Measurements from ENCODE around the gene USP37. TPM values are rescaled to one million over a fixed set of nuclear protein-coding genes. Genes with fewer than 3 reads are reported as not detected.

Gene USP37
- 13.4 and 18.9 TPM in 2 replicates for total RNA-seq

DNA sequence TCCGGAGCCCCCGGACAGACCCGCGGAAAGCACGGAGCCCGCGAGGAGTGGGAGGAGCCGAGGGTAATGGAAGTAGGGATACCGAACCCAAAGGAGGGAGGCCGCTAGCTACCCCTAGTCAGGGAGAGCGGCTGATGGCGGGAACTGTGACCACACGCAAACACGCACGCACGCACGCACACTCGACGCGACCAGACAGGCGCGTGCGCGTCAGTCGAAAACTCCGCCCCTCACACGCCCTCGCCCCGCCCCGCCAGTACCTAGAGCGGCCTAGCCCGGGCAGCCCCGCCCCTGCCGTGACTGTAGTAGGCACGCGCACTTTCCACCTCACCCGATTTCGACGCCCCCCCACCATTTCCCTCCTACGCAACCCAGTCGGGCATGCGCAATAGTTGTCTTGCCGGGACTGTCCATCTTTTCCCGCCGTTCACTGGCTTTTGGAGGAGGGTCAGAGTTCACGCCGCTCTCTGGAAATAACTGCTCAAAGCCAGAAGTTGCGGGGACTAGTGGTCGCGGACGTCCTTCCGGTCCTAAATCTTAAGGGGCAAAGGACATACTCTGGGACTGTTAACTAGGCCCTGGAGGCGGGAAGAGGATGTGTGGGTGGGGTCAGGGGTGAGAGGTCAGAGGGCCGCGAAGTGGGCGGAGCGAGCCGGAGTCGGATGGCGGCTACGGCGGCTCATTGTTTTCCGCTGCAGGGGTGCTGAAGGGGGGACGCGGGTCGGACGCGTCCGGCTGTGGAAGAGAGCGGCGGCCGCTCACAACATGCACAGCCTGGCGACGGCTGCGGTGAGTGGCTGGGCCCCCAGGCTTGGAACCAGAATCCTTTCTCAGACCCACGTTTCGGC lies at the start of gene USP37, which contains the start of gene CNOT9:
USP37 (minus strand) TSS at position 162 of the 848 bp plus-strand sequence. CDS start 9,698 bp downstream, outside the sequence.
CNOT9 (plus strand) TSS at position 650 of the 848 bp plus-strand sequence; CDS start at position 766, 116 bp downstream.

GRCh38 chr2:218607436-218608115 lies 39.4 kb upstream of the USP37 start, which contains the start of gene PLCD4:
Gene PLCD4 (plus strand): TSS chr2:218607899. CDS start chr2:218615740, 7,841 bp downstream.

DNA sequence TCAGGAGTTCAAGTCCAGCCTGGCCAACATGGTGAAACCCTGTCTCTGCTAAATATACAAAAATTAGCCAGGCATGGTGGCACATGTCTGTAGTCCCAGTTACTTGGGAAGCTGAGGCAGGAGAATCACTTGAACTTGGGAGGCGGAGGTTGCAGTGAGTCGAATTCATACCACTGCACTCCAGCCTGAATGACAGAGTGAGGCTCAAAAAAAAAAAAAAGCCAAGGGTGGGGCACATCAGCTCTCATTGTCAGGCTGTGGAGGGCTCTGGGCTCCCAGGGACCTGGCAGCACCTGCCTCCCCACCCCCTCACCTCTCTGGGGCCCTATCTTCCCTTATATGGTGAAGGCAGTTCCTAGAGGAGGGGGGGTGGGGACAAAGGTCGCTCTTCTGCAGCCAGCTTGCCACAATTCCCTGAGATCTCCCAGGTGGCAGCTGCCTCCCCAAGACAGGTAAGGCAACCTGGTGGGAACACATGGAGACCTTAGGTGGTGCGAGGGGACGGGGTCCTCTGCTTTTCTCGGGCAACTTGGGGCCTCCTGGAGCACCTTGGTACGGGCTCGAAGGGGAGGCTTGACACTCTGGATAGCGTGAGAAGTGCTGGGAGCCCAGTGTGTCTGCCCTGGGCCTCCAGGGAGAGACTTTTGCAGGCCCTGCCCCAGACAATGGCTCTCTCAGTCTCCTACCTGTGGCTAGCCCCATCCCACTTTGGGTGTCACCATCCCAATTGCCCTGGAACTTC lies 149.3 kb downstream of the USP37 start, which contains the start of gene VIL1:
VIL1 (plus strand) TSS at position 407 of the 742 bp plus-strand sequence. CDS start 4,656 bp downstream, outside the sequence.

Other genes with a start within 250 kb of the USP37 start
- 0.28 TPM in 1 of 2 replicates, not detected in the other for gene CATIP, start 211.5 kb downstream of the USP37 start, total RNA-seq
- gene SLC11A1, start 186.1 kb downstream of the USP37 start, total RNA-seq: 0.19 and 0.28 TPM in 2 replicates
- gene CTDSP1, start 168.5 kb downstream of the USP37 start, total RNA-seq: 40.8 and 50.7 TPM in 2 replicates
- gene VIL1, start 149.2 kb downstream of the USP37 start, total RNA-seq: under 0.01 TPM in 2 replicates
- 35.8 and 68.2 TPM in 2 replicates for gene CNOT9, start 488 bp upstream of the USP37 start, total RNA-seq
- 2.3 and 3.1 TPM in 2 replicates for gene PLCD4, start 39.5 kb upstream of the USP37 start, total RNA-seq
- 4.8 and 7.5 TPM in 2 replicates for gene ZNF142, start 91.3 kb upstream of the USP37 start, total RNA-seq
- 22.8 and 59.8 TPM in 2 replicates for gene BCS1L, start 91.3 kb upstream of the USP37 start, total RNA-seq
- gene RNF25, start 103.7 kb upstream of the USP37 start, total RNA-seq: 24.5 and 33.2 TPM in 2 replicates
- gene STK36, start 103.7 kb upstream of the USP37 start, total RNA-seq: 11.9 and 41.7 TPM in 2 replicates
- gene TTLL4, start 142.5 kb upstream of the USP37 start, total RNA-seq: 2.8 and 8.1 TPM in 2 replicates
- 0.58 and 2.0 TPM in 2 replicates for gene CYP27A1, start 213.8 kb upstream of the USP37 start, total RNA-seq